Spleen (tissue), 7 donors: Measurements from ENCODE around the gene CYP8B1.

Experiments
- CTCF ChIP-seq, 11 experiments: fragments of 200-600 bp in 7 of 11; fragments of 450-650 bp in 4 of 11; sonication (generic) in 4 of 11; IDR thresholded peaks in 8 of 11; conservative IDR thresholded peaks in 3 of 11; 1 replicate in 7 of 11; 2 replicates in 4 of 11; pipeline versions ENCODE4 v1.4.0 to v1.8.0; 2016 to 2021; ENCODE audit warnings: antibody characterized with exemption in 11 of 11, inconsistent platforms in 4 of 11, mild to moderate bottlenecking in 1 of 11
- POLR2AphosphoS5 ChIP-seq, 3 donors: sonication (generic); formaldehyde crosslinking; IDR thresholded peaks; one replicate each; pipeline ENCODE4 v1.5.1; 2017; ENCODE audit warnings: antibody characterized with exemption in 3 of 3
- donor health status: DM: no; HTN: no; CAD: no; lungs with moderate emphysema.
- donor health status: DM: no; HTN: no; CAD: no.
- donor health status: DM: no; HTN: no; CAD: no.

- no peak for TF ChIP-seq CTCF (IDR thresholded peaks at IDR 0.05 in 8 of 11, conservative IDR thresholded peaks at IDR 0.05 in 3 of 11)
- TF ChIP-seq POLR2AphosphoS5 (IDR thresholded peaks at IDR 0.05) = no peak
These were observed 26.7 kb downstream of the CYP8B1 start for GRCh38 chr3:42849017-42849416.
